Ovary (tissue), 9 donors: Measurements from ENCODE around the gene WNT8B. TPM values are rescaled to one million over a fixed set of nuclear protein-coding genes. Genes with fewer than 3 reads are reported as not detected.

Source experiments
- DNase-seq, 5 donors: peaks; one replicate each; pipeline ENCODE4 v3.0.0-alpha.2; 2019 to 2020
- H3K27ac ChIP-seq, 2 donors: fragments of 200-600 bp; one replicate each; pipeline versions ENCODE4 v1.5.1 to v1.8.0; 2019 to 2022
- H3K27me3 ChIP-seq: fragments of 200-600 bp; one replicate; pipeline ENCODE4 v1.8.0; 2022
- H3K36me3 ChIP-seq: fragments of 200-600 bp; sonication (generic); one replicate; pipeline ENCODE4 v1.5.1; 2019
- H3K4me1 ChIP-seq: one replicate; pipeline ENCODE4 v1.8.1; 2013; ENCODE audit warnings: mild to moderate bottlenecking, moderate library complexity; ENCODE audit not compliant: insufficient read depth
- H3K4me3 ChIP-seq: fragments of 200-600 bp; sonication (generic); one replicate; pipeline ENCODE4 v1.5.1; 2017
- H3K9me3 ChIP-seq, 2 donors: fragments of 200-600 bp in 1 of 2; sonication (generic) in 1 of 2; one replicate each; pipeline versions ENCODE4 v1.5.1 to v1.8.1; 2013 to 2019; ENCODE audit warnings: mild to moderate bottlenecking in 1 of 2, moderate library complexity in 1 of 2
- EP300 ChIP-seq: sonication (generic); formaldehyde crosslinking; IDR thresholded peaks from one replicate; pipeline ENCODE4 v1.6.1; 2017; ENCODE audit warnings: antibody characterized with exemption
- POLR2A ChIP-seq: fragments of 450-650 bp; IDR thresholded peaks from one replicate; pipeline ENCODE4 v1.6.1; 2017; ENCODE audit warnings: antibody characterized with exemption, mild to moderate bottlenecking, moderate library complexity
- WGBS, 3 donors: extraction: QIAGEN DNeasy Blood & Tissue Kit in 1 of 3; methylation state at CpG; one replicate each; pipeline versions ENCODE4 v1.1.5 to v1.1.7; 2013 to 2017; 5-methylcytosine and 5-hydroxymethylcytosine counted together
- intact Hi-C, 4 donors: fragments of 100-400 bp; cut with DNase I; formaldehyde crosslinking; loops; one replicate each; pipeline versions ENCODE4 v1.11.0 to v1.15.1; 2022 to 2023
- polyA plus RNA-seq, 2 donors: library from polyadenylated mRNA; stranded (reverse); fragments of 200-250 nt in 1 of 2; fragments of 350-450 nt in 1 of 2; fragmentation: Illumina TruSeq in 1 of 2; extraction: RNeasy Lipid Tissue Mini Kit (QIAGEN cat#74804) in 1 of 2; gene quantifications; one replicate each; pipeline ENCODE4 v1.2.3, GENCODE V29; 2013 to 2014
- total RNA-seq, 7 donors: library from RNA; depleted of rRNA in 2 of 7; stranded (reverse); fragments of >200 nt in 2 of 7; fragmentation: NEBNext Ultra II Directional in 3 of 7; extraction: Animal tissue kit (Norgen Biotek cat#: 25700) in 3 of 7; gene quantifications; one replicate each; pipeline versions ENCODE4 v1.1.0 to v1.2.4, GENCODE V29; 2016 to 2023
- TF ChIP-seq, protein P1 (sequence below), 3 donors: fragments of 450-650 bp in 2 of 3; fragments of 200-600 bp in 1 of 3; IDR thresholded peaks; one replicate each; pipeline versions ENCODE4 v1.5.1 to v1.8.0; 2016 to 2022; ENCODE audit warnings: antibody characterized with exemption in 3 of 3, mild to moderate bottlenecking in 1 of 3
- donor health status: DM: no; HTN: no; CAD: no; lungs with moderate emphysema.
- donor health status: DM: no; HTN: no; CAD: no.
- donor health status: Bipolar disorder and iron deficiency.
- donor health status: DM: yes; HTN: yes; CAD: no.
- donor health status: DM: no; HTN: no; CAD: no.
- donor health status: DM: yes; HTN: yes; CAD: no.

Gene WNT8B
- total and polyA plus RNA-seq, 9 donors, result 0.06 to 0.36 (median 0.24) TPM; not detected in 5

DNA sequence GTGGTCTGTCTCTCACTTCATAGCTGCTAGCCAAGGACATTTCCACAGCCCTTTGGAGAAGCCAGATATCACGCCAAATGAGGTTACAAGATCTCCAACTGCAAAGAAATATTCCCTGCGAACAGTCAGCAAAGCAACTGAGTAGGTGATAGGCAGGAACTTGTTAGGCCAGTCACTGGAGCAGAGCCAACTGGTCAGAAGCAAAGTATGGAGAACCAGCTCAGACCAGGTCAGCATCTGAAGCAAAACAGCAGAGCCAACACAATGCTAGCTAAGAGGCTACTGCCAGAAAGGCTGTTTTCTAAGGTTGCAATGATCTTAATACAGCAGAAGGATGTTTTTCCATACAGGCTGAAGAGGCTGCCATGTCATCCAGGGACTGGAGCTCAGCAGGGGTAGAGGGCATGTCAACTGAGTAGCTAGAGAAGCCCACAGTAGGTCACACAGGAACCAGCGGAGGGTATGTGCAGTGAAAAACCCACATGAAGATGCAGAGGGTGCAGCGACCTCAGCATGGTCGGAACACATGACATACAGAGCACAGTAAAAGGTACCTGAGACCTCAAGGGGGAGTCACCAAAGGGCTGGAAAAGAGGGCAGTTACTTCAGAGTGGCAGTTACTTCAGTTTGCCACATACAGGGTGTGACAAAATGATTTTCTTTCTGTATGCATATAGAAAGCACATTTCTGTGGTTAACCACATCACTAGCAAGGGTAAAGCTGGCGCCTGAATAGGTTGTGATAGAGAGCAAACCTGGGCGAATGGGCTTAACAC lies 47.9 kb downstream of the WNT8B start:
- no peak overlapping the region for H3K27ac ChIP-seq
- no peaks in the 10 kb centered on the region for H3K4me1 ChIP-seq
- intact Hi-C loops, result loop anchor here in 1 of 4 donors (10.0 kb wide), 2 partner anchors 176 to 206 kb away; partner anchors contain the start of gene PKD2L1
- TF ChIP-seq EP300, result no peak
- no peak for TF ChIP-seq POLR2A
- TF ChIP-seq, protein P1, sequence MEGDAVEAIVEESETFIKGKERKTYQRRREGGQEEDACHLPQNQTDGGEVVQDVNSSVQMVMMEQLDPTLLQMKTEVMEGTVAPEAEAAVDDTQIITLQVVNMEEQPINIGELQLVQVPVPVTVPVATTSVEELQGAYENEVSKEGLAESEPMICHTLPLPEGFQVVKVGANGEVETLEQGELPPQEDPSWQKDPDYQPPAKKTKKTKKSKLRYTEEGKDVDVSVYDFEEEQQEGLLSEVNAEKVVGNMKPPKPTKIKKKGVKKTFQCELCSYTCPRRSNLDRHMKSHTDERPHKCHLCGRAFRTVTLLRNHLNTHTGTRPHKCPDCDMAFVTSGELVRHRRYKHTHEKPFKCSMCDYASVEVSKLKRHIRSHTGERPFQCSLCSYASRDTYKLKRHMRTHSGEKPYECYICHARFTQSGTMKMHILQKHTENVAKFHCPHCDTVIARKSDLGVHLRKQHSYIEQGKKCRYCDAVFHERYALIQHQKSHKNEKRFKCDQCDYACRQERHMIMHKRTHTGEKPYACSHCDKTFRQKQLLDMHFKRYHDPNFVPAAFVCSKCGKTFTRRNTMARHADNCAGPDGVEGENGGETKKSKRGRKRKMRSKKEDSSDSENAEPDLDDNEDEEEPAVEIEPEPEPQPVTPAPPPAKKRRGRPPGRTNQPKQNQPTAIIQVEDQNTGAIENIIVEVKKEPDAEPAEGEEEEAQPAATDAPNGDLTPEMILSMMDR (IDR thresholded peaks at IDR 0.05), result no peak
- H3K27me3 ChIP-seq, result no peaks in the 10 kb centered on the region
- no peaks in the 10 kb centered on the region for H3K9me3 ChIP-seq
- no peaks in the 10 kb centered on the region for H3K36me3 ChIP-seq
- WGBS, 3 donors, result 87 to 92% (median 89%) methylated on average over 7 of the region's 7 CpGs
- DNase-seq, result no peak
- H3K4me3 ChIP-seq, result no peak overlapping the region

DNA sequence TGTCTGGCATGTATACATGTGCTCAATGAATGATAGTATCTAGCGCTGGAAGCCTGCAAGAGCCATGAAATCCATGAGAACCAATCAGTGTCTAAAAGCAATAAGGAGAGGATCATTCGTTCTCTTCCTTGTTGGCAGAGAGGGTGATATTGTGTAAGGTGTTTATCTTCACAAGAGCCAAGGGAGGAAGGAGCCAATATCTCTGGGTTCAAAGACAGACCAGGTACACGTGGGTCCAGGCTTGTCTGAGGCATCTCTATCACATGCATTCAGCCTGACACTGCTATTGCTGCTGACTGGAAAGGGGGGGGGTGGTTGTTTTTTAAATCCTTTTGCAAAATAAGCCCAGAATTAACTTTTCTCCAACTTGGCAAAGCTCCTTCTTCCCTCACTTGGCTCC lies 52.8 kb downstream of the WNT8B start:
- 69 to 85% (median 80%) methylated on average over 3 of the region's 3 CpGs for WGBS, 3 donors
- H3K27ac ChIP-seq, result no peak overlapping the region
- no peak overlapping the region for H3K4me3 ChIP-seq
- no peak for DNase-seq
- TF ChIP-seq EP300 (no peak), POLR2A (no peak)
- TF ChIP-seq, protein P1 (IDR thresholded peaks at IDR 0.05), result no peak
- H3K9me3 ChIP-seq, result no peaks in the 10 kb centered on the region
- H3K4me1 ChIP-seq, result peaks cover 8% of the 10 kb centered on the region
- H3K27me3 ChIP-seq, result no peaks in the 10 kb centered on the region
- intact Hi-C loops, result loop anchor here in 1 of 4 donors (10.0 kb wide), 2 partner anchors 181 to 211 kb away; partner anchors contain the start of gene PKD2L1
- no peaks in the 10 kb centered on the region for H3K36me3 ChIP-seq

GRCh38 chr10:100516847-100517246 lies 54.0 kb downstream of the WNT8B start:
- intact Hi-C loops, result loop anchor here in 1 of 4 donors (10.0 kb wide), 2 partner anchors 182 to 212 kb away; partner anchors contain the start of gene PKD2L1
- no peaks in the 10 kb centered on the region for H3K27me3 ChIP-seq
- no peaks in the 10 kb centered on the region for H3K9me3 ChIP-seq
- peaks cover 8% of the 10 kb centered on the region for H3K4me1 ChIP-seq
- no peak for DNase-seq
- H3K27ac ChIP-seq, result no peak overlapping the region
- 83 to 98% (median 85%) methylated on average over 2 of the region's 2 CpGs for WGBS, 3 donors
- no peak for TF ChIP-seq POLR2A
- no peak for TF ChIP-seq EP300
- TF ChIP-seq, protein P1 (IDR thresholded peaks at IDR 0.05), result no peak
- no peaks in the 10 kb centered on the region for H3K36me3 ChIP-seq
- H3K4me3 ChIP-seq, result no peak overlapping the region

DNA sequence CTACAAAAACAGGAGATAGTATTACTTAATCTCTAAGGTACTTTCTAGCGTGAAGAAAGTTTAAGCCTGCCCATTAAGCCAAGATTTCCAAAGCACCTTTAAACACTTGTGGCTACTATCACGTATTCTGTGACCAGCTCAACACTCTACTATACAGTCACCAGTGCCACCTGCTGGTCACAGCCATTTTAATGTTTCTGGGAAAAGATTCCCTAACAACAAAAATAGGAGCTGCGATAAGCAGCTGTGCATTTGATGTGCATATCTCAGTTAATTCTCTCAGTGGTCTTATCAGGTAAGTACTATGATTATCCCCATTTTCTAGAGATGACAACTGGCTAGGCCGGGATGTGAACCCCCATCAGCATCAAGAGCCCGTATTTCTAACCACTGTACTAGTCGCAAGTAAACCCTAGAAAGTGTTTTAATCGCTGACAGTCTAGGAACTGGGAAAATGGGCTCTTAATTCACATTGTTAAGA lies 56.0 kb downstream of the WNT8B start:
- Histone ChIP-seq H3K27ac (no peak overlapping the region), H3K9me3 (no peaks in the 10 kb centered on the region), H3K4me1 (peaks cover 8% of the 10 kb centered on the region), H3K4me3 (peak overlapping the region; percentile 34), H3K27me3 (no peaks in the 10 kb centered on the region), H3K36me3 (no peaks in the 10 kb centered on the region)
- WGBS, 3 donors, result 7 to 14% (median 10%) methylated on average over 7 of the region's 7 CpGs
- DNase-seq, result peak; percentile 37 to 75 (median 56)
- intact Hi-C loops, result loop anchor here in 1 of 4 donors (10.0 kb wide), 2 partner anchors 184 to 214 kb away; partner anchors contain the start of gene PKD2L1
- no peak for TF ChIP-seq EP300
- no peak for TF ChIP-seq POLR2A
- TF ChIP-seq, protein P1 (IDR thresholded peaks at IDR 0.05), result peak in 2 of 3 donors; percentile 32 to 74
